HepG2 (cell line): Measurements from ENCODE around the gene C1QL2. TPM values are rescaled to one million over a fixed set of nuclear protein-coding genes. Genes with fewer than 3 reads are reported as not detected.

Source experiments
- ATAC-seq: fragments of 200-7000 bp; cut with Tn5 transposase; 3 replicates; pipeline ENCODE4 v1.9.1; 2020; ENCODE audit warnings: mild to moderate bottlenecking, moderate library complexity
- BruUV-seq: library from RNA; stranded (reverse); fragments of 400-500 nt; replicated peaks from 2 replicates; lab custom pipeline; 2021; lab: Mats Ljungman, UMichigan
- CTCF ChIA-PET: fragments of 300-600 bp; formaldehyde crosslinking; extraction: SDS; loops from one replicate; lab custom pipeline; 2021; ENCODE audit warnings: low total read pairs, inconsistent platforms, low intra/inter-chr PET ratio; lab: Yijun Ruan, JAX
- POLR2A ChIA-PET: fragments of 350-600 bp; sonication (Branson Sonifier 250); formaldehyde crosslinking; loops from one replicate; lab custom pipeline; 2020; ENCODE audit warnings: antibody characterized with exemption, inconsistent platforms; lab: Yijun Ruan, JAX
- DNase-seq: peaks from one replicate; pipeline ENCODE4 v3.0.0-alpha.2; 2015; ENCODE audit warnings: low spot score
- FAIRE-seq: peaks from 3 replicates; lab custom pipeline; 2011; peaks lifted over from hg19 to GRCh38; lab: Jason Lieb, UNC
- H2AFZ ChIP-seq: one replicate; pipeline ENCODE4 v1.6.1; 2011; ENCODE audit warnings: low read length, inconsistent platforms
- H3K27ac ChIP-seq: fragments of 300-600 bp; 3 replicates; pipeline ENCODE4 v1.8.0; 2011; ENCODE audit warnings: mixed run types, mild to moderate bottlenecking, mixed read lengths, low read length, inconsistent platforms; ENCODE audit not compliant: insufficient read depth; ENCODE audit errors: extremely low read length
- H3K27me3 ChIP-seq, 2 experiments: fragments of 200-600 bp in 1 of 2; 2 replicates in 1 of 2; 3 replicates in 1 of 2; pipeline versions ENCODE4 v1.6.0 to v1.8.0; 2011; ENCODE audit warnings: low read length in 2 of 2, mild to moderate bottlenecking in 2 of 2, moderate library complexity in 2 of 2, inconsistent platforms in 1 of 2; ENCODE audit not compliant: insufficient read depth in 2 of 2, control insufficient read depth in 1 of 2
- H3K36me3 ChIP-seq, 2 experiments: fragments of 200-600 bp in 1 of 2; replicated peaks in 1 of 2; 2 replicates in 1 of 2; 3 replicates in 1 of 2; pipeline versions ENCODE4 v1.5.1 to v1.8.0; 2011; ENCODE audit warnings: low read length in 2 of 2, inconsistent platforms in 1 of 2; ENCODE audit not compliant: insufficient read depth in 2 of 2, control insufficient read depth in 1 of 2
- H3K4me1 ChIP-seq: 2 replicates; pipeline ENCODE4 v1.5.1; 2012; ENCODE audit warnings: low read length, inconsistent platforms; ENCODE audit not compliant: insufficient read depth
- H3K4me2 ChIP-seq: 2 replicates; pipeline ENCODE4 v1.6.0; 2011; ENCODE audit warnings: low read depth, low read length, inconsistent platforms
- H3K4me3 ChIP-seq, 3 experiments: fragments of 200-600 bp in 1 of 3; sonication (generic), shearing (Covaris generic) in 1 of 3; replicated peaks in 1 of 3; 2 replicates each; pipeline ENCODE4 v1.5.1; 2011 to 2016; ENCODE audit warnings: low read length in 3 of 3, inconsistent platforms in 2 of 3, low read depth in 2 of 3, mild to moderate bottlenecking in 2 of 3, control low read depth in 1 of 3, mixed read lengths in 1 of 3; ENCODE audit not compliant: insufficient read depth in 1 of 3
- H3K79me2 ChIP-seq: one replicate; pipeline ENCODE4 v1.6.1; 2011; ENCODE audit warnings: low read length, inconsistent platforms; ENCODE audit not compliant: insufficient read depth
- H3K9ac ChIP-seq: 2 replicates; pipeline ENCODE4 v1.6.0; 2011; ENCODE audit warnings: mild to moderate bottlenecking, low read depth, low read length, inconsistent platforms; ENCODE audit not compliant: insufficient read depth
- H3K9me3 ChIP-seq: 2 replicates; pipeline ENCODE4 v1.5.1; 2012; ENCODE audit warnings: mild to moderate bottlenecking, low read length
- H4K20me1 ChIP-seq: 2 replicates; pipeline ENCODE4 v1.6.0; 2011; ENCODE audit warnings: inconsistent platforms, mild to moderate bottlenecking, low read length, moderate library complexity; ENCODE audit not compliant: insufficient read depth
- CHD2 ChIP-seq: IDR thresholded peaks from 2 replicates; pipeline ENCODE4 v1.6.1; 2011; ENCODE audit warnings: low read depth, low read length, improper control_type of control experiment
- ERF ChIP-seq: IDR thresholded peaks from 2 replicates; pipeline ENCODE4 v1.6.1; 2018; ENCODE audit warnings: missing biosample characterization, missing genetic modification reagents
- RAD21 ChIP-seq: fragments of 450-650 bp; formaldehyde crosslinking; IDR thresholded peaks from 2 replicates; pipeline ENCODE4 v1.5.0; 2020; ENCODE audit warnings: mild to moderate bottlenecking
- REL ChIP-seq: sonication (generic); formaldehyde crosslinking; conservative IDR thresholded peaks from 2 replicates; pipeline ENCODE4 v1.8.0; 2022; ENCODE audit warnings: mild to moderate bottlenecking, missing genetic modification reagents, moderate library complexity
- REST ChIP-seq, 2 experiments: IDR thresholded peaks; 2 replicates each; pipeline ENCODE4 v1.6.1; 2011 to 2012; ENCODE audit warnings: low read length in 2 of 2, borderline replicate concordance in 1 of 2, low read depth in 1 of 2, mild to moderate bottlenecking in 1 of 2, moderate library complexity in 1 of 2
- SP5 ChIP-seq: IDR thresholded peaks from 2 replicates; pipeline ENCODE4 v1.6.1; 2016; ENCODE audit warnings: low read depth, borderline replicate concordance
- SSRP1 ChIP-seq: IDR thresholded peaks from 2 replicates; pipeline ENCODE4 v1.6.1; 2016; ENCODE audit warnings: control low read depth
- TOPORS ChIP-seq: sonication (generic); formaldehyde crosslinking; IDR thresholded peaks from 2 replicates; pipeline ENCODE4 v1.8.0; 2023; ENCODE audit warnings: mild to moderate bottlenecking, missing genetic modification reagents
- ZBTB33 ChIP-seq: sonication (generic); formaldehyde crosslinking; IDR thresholded peaks from 2 replicates; pipeline ENCODE4 v1.4.0; 2020; ENCODE audit warnings: missing genetic modification reagents
- ZNF616 ChIP-seq: sonication (generic); formaldehyde crosslinking; IDR thresholded peaks from 2 replicates; pipeline ENCODE4 v1.5.0; 2020; ENCODE audit warnings: low read depth, mild to moderate bottlenecking, missing genetic modification reagents
- ZNF790 ChIP-seq: sonication (generic); formaldehyde crosslinking; IDR thresholded peaks from 2 replicates; pipeline ENCODE4 v1.8.0; 2022; ENCODE audit warnings: missing genetic modification reagents, mild to moderate bottlenecking, borderline replicate concordance
- WGBS: methylation state at CpG from one replicate; pipeline ENCODE4 v1.1.6; 2017; ENCODE audit warnings: low lambda C conversion rate; 5-methylcytosine and 5-hydroxymethylcytosine counted together
- in situ Hi-C: cut with HindIII; loops from 2 replicates; pipeline ENCODE4 v1.10.0; 2017; ENCODE audit warnings: low pct_unique_long_range_greater_than_20kb; ENCODE audit not compliant: extremely low pct_ligation_motif_present
- intact Hi-C: fragments of 100-400 bp; cut with micrococcal nuclease; formaldehyde crosslinking; loops from one replicate; pipeline ENCODE4 v1.10.0; 2022; ENCODE audit not compliant: unreplicated experiment
- polyA plus RNA-seq, 8 experiments: library from polyadenylated mRNA; depleted of rRNA in 3 of 8; stranded (reverse) in 7 of 8; unstranded in 1 of 8; fragments of >200 nt; fragmentation: Illumina TruSeq in 4 of 8; extraction: Trizol in 4 of 8; gene quantifications; 2 replicates each; pipeline versions ENCODE4 v1.2.1 to v1.2.3, GENCODE V29; 2011 to 2016; ENCODE audit warnings: low read depth in 4 of 8, missing spikeins in 1 of 8, mixed read lengths in 1 of 8; ENCODE audit not compliant: insufficient read depth in 1 of 8
- total RNA-seq, 5 experiments: library from RNA; depleted of rRNA; stranded (reverse); fragments of >200 nt; fragmentation: Illumina TruSeq; extraction: Trizol; gene quantifications; 2 replicates each; pipeline ENCODE4 v1.2.3, GENCODE V29; 2016; ENCODE audit warnings: low read depth in 1 of 5

C1QL2 gene
- total and polyA plus RNA-seq, 2 of the 13 experiments (the other 11 are each of a cell fraction or from before 2014, with no cell fraction given): not detected

- 0 out of 4 replicates have a peak, but pooled peaks of 1 of the 2 experiments have one; percentile 8 for TF ChIP-seq REST (IDR thresholded peaks at IDR 0.05; ENCODE audit: borderline replicate concordance in 1 of 2, low read depth in 1 of 2, low read length in 2 of 2)
- peak; percentile 40; the same call in 1 of the 2 replicates for TF ChIP-seq RAD21 (CRISPR knock-in tag)
- no peak for TF ChIP-seq SP5
Measured at GRCh38 chr2:119126650-119127049, 31.9 kb downstream of the C1QL2 start (continued).

GRCh38 chr2:119123389-119123788 lies 35.2 kb downstream of the C1QL2 start:
- FAIRE-seq: no peak
- Histone ChIP-seq H3K27me3 (peaks cover 4 to 44% of the 10 kb centered on the region in 2 experiments; a peak in 3 of 5 replicates), H3K36me3 (no peaks in the 10 kb centered on the region), H3K4me3 (no peak overlapping the region), H3K79me2 (no peaks in the 10 kb centered on the region), H4K20me1 (no peaks in the 10 kb centered on the region), H3K27ac (no peak overlapping the region), H3K9me3 (no peaks in the 10 kb centered on the region), H2AFZ (no peak overlapping the region), H3K9ac (no peak overlapping the region), H3K4me1 (no peaks in the 10 kb centered on the region), H3K4me2 (no peak overlapping the region)
- WGBS: 23% methylated on average over 8 of the region's 12 CpGs
- ChIA-PET POLR2A (no interaction called here), CTCF (no interaction called here)
- no peak for ATAC-seq
- no peak for TF ChIP-seq SSRP1
- TF ChIP-seq ZNF790: no peak
- no peak for TF ChIP-seq REL
- TF ChIP-seq ZNF616 (CRISPR knock-in tag): no peak
- no peak for TF ChIP-seq ZBTB33 (CRISPR knock-in tag)
- TF ChIP-seq TOPORS (CRISPR knock-in tag): no peak
- no peak for TF ChIP-seq CHD2
- TF ChIP-seq ERF (CRISPR knock-in tag): no peak
- in situ Hi-C loops (no loop called here), intact Hi-C loops (no loop called here)
- DNase-seq: no peak
- no TSS peak for BruUV-seq
